DMS53 (cell line): Measurements from ENCODE around the gene SRGAP1.

Experiments
- DNase-seq: peaks from one replicate; lab custom pipeline; 2025; lab: John Stamatoyannopoulos, UW

SRGAP1 gene

DNA sequence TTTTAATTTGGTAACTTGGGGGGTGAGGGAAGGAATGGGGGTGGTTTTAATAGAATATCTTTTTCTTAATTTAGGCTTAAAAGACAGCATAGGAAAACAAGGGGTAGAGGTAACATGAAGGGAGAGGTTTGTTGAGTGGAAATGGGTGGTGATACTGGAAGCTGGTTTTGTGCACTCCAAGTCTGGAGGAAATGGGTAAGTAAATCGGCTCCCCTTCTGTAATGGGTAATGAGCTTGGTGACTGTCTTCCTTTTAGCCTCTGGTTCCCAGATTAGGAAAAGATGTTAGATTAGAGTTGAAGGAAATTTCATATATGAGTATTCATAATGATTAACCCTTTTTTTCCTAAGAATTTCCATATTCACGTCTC lies 122.1 kb downstream of the SRGAP1 start:
- no peak for DNase-seq

DNA sequence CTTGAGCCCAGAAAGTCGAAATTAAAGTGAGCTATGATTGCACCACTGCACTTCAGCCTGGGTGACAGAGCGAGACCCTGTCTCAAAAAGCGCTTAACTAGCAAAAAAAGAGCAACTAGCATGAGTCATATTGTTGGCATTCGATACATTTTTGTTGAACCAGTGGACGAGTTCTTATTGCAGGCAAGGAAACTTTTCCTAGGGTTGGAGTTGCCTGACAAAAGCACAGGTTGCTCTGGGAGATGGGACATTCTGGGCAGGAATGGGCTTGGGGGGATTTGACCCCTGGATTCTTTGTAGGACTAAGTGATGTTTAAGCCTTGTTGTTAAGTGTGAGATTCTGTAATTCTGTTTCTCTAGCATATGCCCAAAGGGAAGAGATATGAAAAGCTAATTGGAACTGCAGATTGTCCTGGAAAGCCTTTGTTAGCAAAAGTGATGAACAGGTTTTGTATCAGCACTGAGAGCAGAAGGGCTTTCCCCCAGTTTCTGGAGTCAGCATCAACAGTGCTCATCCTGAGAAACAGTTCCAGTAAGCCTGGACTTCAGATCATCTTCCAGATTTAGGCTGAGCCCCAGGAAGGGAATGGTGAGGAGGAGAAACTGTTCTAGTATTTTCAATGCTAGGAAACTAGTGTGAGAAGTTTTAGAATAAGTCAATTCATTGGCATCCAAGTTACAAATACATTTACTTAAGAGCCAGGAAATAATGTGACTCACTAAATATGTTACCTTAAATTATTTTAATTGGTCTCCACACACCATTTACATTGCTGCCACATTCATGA lies 123.1 kb downstream of the SRGAP1 start:
- DNase-seq, result no peak

DNA sequence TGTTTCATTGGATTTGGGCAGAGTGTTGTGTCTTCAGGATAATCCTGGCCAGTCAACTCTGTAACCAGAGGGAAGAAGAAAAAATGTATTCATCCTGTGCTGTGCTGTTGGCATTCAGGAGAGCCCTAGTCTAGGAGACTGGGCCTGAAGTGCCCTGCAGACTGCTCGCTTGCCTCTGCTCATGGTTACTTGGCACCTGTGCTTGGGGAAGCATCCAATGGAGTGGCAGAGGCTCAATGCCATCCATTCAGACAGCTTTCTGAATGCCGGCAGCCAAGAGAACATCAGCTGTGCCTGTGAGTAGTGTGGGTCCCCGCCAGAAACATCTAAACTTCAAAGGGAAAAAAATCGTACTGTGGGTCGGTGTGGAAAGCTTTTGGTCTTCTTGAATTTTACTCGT lies 124.2 kb downstream of the SRGAP1 start:
- DNase-seq, result no peak

DNA sequence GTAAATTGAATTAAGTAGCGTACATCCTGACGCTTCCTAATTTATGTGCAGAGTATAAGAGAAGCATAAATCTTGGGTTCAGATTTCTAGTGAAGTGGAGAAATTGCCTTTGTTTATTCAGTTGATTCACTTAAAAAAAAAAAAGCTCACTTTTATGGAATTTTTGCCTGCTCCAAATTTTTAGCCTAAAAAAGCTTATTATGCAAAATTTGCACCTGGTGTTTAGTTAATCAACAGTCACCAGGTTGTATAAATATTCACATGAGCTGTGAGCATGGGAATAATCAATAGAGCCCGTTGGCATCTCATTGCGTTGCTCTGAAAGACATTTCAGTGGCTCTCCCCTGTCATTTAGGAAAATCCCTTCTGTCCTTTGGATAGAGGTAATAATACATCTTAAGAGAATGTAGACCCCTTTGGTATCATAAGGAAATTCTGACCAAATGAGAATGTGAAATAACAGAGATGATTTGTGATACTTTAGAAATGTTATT lies 132.4 kb downstream of the SRGAP1 start:
- no peak for DNase-seq

DNA sequence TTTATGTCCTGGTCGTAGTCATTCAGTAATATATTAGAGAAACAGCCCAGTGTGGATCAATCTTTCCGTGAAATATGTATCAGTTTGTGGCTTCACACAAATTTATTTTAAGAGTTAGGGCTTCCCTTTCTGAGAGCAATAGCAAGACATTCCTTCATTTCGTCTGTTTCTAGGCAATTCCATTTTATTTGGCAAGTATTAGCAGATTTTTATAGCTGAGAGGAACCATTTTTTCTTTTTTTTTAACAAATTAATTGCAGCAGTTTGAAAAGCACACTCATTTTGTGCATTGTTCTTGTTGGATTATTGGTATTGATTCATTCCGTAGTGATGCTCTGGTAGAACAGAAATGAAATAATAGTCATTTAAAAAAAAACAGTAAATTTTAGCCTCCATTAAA lies 132.9 kb downstream of the SRGAP1 start:
- no peak for DNase-seq

DNA sequence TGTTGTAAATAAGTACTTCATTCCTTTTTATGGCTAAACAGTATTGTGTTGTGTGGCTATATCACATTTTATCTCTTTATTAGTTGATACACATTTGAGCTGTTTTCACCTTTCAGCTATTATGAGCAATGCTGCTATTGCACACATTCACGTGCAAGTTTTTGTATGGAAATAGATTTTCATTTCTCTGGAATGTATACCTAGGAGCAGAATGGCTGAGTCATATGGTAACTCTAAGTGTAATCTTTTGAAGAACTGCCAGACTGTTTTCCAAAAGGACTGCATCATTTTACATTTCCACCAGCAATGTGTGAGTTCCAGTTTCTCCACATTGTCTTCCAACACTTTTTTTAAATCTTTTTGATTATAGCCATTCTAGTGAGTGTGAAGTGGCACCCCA lies 134.0 kb downstream of the SRGAP1 start:
- DNase-seq, result no peak

DNA sequence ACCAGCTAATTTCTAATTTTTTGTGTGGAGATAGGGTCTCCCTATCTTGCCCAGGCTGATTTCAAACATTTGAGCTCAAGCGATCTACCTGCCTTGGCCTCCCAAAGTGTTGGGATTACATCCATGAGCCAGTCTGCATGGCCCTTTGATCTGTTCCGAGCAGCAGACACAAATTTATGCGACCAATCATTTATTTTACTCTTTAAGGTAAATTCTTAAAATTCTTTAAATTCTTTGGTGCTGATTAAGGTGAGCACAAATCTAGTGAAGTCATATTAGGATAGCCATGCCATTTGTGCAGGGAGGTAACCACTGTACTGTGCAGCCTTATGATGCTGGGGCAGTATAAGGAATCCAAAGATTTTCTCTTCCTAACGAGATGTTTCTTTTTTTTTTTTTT lies 135.7 kb downstream of the SRGAP1 start:
- no peak for DNase-seq

DNA sequence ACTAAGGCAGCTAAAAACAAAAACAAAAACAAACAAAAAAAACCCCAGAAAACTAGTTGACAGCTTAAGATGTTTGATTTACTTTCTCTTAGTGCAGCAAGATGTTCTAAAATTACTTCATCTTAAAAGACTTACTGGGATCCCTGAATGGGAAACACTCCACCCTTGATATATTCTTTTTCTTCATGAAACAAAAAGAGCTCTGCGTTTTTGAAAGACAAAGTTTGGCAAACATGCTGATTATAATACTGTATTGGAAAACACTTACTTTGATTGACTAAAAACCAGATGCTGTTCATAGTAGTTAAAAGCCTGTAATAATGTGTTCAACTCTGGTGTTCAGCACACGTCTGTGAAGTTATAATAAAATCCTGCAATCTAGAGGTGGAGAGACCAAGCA lies 136.8 kb downstream of the SRGAP1 start:
- no peak for DNase-seq

DNA sequence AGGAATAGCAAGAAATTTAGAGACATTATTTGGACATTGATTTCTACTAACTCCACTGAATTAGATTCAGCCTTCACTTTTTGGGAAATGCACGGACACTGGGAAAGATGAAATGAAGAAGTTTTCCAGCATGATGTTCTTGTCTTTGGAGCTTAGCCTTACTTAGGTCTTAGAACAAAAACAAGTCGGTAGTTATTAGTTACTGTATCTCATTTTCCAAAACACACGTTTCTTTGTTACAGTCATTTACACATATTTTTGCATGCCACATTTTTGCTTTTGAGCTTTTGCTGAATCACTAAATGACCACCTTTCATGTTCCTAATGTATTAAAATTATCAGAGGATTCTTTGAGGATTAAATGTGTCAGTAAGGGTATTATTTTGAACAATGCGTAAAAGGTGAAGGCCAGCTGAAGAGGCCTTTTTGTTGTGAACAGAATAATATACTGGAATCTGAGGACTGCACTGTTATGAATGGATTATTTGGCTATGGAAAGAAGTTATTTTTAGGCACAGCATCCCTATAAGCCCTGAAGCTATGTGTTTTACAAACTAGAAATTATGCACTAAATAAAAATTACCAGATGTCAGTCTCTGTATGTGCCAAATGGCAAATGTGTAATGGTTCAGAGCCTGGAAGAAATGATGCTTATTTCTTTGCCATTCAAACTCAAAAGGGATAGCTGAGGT lies 138.2 kb downstream of the SRGAP1 start:
- no peak for DNase-seq

DNA sequence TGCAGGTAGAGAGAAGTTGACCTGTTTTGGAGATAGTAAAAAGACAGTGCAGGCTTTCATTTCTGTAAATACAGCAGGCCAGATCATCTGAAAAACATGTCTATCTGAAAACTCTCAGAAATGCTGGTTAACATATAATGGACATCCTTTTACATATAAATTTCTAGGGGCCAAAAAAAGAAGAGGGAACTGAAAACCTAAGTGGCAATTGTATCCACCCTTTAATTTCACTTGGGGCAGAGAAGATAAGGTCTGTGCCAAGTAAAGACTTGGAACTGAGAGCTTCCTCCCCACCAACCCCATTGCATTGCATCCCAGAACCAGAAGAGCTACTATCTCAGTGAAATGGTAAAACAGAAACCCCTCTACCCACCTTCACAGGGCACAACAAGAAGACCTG lies 141.0 kb downstream of the SRGAP1 start:
- DNase-seq, result no peak

DNA sequence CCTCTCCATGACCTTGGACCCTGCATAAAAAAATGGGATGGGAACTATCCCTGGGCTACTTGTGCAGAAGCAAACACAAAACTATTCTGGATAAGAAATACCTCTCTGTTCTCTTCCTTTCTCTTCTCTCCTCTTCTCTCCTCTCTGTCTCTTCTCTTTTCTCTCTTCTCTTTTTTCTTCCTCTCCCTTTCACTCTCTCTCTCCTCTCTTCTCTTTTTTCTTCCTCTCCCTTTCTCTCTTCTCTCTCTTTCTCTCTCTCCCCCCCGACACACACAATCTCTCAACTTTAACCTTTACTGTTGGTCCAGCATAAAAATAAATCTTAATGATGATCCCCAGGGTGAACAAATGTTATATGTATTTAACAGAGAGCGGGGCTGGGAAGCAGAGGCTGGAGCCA lies 141.4 kb downstream of the SRGAP1 start:
- no peak for DNase-seq

DNA sequence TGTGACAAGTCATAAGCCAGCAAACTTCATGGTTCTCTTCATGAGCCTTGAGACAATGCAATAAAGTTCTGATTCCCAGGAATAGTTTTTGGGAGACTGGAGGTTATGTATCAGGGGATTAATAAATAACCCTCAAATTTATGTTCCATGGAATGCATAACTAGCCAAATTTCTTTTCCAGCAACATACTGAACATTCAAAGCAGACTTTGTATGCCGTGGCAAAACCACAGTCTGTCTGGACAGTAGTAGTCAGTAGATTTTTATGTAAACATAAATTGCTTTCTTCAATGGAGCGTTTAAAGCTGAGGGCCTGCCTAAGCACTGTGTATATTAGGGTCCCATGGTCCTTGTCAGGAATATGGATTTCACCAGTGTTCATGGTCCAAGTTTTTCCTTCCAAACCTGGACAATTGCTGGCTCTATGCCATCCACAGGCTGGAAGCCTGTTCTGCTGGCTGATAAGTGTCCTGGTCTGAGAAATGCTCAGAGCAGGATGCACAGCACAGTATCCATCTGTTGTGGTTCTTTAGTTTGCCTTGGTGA lies 144.9 kb downstream of the SRGAP1 start:
- peak; percentile 48 for DNase-seq

DNA sequence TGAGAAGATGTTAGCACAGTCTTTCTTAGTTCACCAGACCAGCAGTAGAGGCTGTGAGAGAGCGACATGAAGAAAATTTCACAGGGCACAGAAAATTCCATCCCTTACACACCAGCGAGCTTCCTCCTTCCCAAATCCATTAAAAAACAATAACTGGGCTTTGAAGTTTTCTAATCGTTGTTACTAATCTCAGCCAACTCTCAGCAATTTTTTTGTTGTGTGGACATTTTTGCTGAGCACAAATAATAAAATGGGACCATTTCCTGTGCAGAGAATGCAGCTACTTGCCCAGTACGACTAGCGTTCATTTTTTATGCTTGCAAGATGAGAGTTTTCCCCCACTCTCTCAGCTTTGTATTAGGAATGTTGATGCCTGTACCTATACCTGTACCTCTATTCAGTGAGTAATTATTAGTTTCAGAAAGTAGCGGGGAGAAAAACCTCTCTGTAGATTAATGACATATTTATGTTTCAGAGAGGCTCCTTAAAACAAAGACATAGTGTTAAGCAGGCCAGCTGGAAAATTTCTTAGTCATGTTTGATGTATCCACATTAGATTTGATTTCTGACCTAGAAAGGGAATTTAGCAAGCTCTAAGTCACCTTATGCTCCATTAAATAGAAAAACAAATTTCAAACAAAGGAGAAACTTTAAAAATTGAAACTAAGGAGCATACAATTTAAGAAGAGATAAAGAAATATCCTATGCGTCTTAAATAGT lies 146.5 kb downstream of the SRGAP1 start:
- DNase-seq, result no peak

DNA sequence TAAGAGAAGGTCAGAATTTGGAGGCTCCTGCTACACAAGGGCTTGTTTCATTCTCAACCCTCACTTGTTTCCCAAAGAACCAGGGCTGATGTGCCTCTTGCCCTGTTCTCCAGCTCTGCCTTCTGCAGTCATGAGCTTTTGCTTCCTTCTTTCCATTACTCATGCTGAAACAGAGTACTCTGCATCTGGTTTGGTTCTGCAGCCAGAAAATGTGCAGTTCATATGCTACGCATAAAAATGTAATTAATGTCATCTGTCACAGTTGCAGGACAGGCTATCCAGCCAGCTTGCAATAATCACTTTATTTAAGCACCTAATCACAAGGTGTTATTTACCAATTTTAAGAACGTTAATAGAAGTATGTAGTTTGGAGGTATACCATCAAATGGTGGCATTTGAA lies 150.2 kb downstream of the SRGAP1 start:
- no peak for DNase-seq

DNA sequence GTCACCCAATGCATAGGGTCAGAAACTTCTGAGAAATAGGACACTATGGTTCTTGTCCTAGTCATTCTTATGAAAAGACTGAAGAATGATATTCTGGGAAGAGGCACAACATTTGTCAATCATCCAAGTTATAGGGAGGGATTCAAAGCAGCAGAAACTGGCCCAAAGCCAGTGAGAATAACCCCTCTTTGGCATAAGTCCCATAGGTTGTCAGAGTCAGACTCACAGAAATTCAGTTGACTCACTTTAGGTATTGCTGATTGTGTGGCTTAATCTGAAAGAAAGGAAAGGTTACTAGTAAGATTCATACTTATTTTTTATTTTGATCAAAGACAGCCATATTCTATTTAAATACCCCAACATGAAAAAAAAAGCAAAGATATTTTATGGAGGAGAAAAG lies 151.0 kb downstream of the SRGAP1 start:
- no peak for DNase-seq

DNA sequence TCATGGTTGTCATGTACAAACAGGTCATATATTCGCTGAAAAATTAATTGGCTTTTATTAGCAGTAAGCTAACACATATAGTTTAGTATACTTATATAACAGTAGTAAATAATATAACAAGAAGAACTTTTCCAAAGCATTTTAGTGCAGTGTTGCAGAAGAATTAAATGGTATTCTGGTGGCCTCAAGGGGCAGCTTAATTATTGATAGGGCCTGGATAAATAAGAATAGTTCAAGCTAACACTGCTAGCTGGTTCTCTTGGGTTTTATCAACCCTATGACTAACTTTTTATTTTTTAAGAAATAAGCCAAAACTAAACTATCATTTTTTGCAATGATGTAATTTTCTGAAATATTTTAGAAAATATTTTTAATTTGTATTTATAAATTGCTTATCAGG lies 152.1 kb downstream of the SRGAP1 start:
- no peak for DNase-seq

DNA sequence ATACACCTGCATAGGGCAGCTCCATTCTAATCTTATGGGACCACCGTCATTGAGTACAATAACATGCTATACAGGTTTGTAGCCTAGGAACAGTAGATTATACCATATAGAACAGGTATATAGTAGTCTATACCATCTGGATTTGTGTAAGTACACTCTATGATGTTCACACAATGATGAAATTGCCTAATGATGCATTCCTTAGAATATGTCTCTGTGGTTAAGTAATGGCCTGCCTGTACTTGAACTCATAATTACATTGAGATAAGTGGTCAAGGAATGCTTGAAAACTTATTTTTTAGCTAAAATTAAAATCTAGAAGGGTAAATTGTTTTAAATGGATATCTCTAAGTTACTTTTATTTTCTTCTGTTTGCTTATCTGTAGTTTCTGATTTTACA lies 152.7 kb downstream of the SRGAP1 start:
- no peak for DNase-seq

DNA sequence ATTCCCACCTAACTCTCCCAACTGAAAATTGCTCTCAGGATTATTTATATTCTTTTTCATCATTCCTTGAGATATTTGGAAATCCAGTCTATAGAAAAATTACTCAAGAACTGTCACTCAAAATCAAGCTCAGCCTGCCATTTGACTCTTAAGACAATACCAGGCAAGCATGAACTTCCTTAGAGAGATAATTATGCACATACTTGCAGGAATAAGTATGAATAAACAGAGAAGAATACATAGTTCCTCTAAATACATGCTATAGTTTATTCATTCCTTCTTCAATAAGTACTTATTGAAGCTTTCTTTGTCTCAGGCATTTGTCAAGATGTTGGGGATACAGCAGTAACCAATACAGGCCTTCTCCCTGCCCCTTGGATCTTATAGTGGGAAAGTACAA lies 154.1 kb downstream of the SRGAP1 start:
- no peak for DNase-seq

DNA sequence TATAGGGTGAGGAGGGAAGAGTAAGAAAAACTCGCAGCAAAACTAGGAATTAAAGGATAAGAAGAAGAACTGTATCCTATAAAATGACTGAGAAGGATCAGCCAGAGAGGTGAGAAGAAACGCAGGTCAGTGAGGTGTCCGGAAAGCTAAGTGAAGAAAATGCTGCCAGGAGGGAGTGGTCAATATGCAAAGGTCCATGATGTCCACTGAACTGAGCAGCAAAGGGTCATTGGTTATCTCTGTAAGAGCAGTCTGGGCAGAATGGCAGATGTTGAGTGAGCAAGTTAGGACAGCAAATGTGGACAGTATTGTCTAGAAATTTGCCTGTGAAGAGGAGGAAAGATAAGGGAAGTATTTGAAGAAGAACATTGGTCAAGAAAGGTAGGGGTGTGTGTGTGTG lies 155.4 kb downstream of the SRGAP1 start:
- DNase-seq, result no peak

DNA sequence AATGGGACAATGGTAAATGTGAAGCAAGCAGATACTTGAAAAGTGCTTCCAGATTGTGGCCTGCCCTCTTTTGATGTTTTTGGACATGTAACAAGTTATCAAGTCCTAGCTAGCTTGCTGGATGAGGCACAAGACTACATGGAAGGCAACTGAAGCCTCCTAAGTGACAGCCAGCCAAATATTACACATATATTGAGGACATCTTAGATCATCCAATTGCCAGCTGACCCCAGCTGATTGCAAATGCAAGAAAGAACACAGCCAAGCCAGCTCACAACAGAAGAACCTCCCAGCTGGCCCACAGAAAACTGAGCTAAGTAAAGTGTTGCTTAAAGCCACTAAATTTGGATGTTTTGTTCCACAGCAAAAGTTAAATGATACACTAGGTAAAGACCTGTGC lies 156.9 kb downstream of the SRGAP1 start:
- DNase-seq, result no peak

DNA sequence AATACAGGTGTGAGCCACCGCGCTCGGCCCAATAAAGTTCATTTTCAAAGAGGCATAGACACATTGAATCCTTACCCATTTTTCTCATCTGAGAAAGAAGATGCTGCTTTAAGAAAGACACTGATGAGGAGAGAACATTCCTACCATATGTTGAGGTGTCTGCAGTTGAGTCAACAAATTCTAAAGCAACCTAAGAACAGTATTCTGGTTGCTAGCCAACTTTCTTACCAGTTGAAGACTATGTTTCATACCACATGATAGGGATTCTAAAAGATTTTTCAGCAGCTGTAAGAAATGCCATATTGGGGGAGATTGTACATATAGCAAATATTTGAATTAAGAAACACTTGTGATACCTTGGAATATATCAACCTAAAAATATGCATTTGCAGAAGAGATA lies 160.1 kb downstream of the SRGAP1 start:
- DNase-seq, result no peak

DNA sequence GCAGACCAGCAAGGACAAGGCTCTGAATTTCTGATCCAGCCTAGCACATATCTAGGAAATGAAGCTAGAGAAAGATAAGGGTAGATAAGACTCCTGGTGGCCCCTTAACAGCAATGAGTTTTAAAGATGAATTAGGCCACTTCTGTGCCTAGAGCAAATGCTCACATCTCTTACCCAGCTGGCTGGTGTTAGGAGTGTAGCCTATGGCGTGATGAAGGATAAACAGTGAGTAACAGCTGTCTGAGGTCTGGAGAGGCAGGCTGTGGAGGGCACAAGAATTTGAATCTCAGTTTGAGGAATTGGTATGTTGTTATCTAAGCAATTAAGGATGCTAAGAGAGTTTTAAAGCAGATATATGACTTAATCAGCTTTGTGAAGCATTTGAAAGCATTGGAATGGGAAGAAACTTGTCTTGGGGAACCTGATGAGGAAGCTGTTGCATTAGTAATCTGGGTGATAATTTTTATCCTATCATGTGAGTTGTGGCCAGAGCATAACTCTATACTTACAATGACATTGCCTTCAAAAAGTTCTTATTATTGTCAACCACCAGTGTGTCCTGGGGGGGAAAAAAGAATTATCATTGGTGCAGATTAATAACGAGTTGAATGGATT lies 161.8 kb downstream of the SRGAP1 start:
- DNase-seq, result peak; percentile 19
